Stimulated activated CD8-positive, alpha-beta memory T cell treated with anti-CD3 and anti-CD28 coated beads, Interleukin-4, amount 100 ng/mL, for 24 hours (primary cell): ENCODE data around the gene CD248.
"Not testable (repeated sequence)": the region's sequence is repeated elsewhere in the genome, so short reads cannot be mapped to it uniquely, and the experiment has no call there.

Experiments
- DNase-seq: peaks from one replicate; pipeline ENCODE4 v3.0.0-alpha.2; 2020; ENCODE audit warnings: low read depth

Gene CD248

GRCh38 chr11:66329165-66329673 lies 12.4 kb upstream of the CD248 start:
- DNase-seq = no peak

GRCh38 chr11:66328302-66329144 lies 11.7 kb upstream of the CD248 start:
- peak; percentile 67 for DNase-seq

- DNase-seq = no peak
Observed at GRCh38 chr11:66328031-66328301, 11.1 kb upstream of the CD248 start.

DNA sequence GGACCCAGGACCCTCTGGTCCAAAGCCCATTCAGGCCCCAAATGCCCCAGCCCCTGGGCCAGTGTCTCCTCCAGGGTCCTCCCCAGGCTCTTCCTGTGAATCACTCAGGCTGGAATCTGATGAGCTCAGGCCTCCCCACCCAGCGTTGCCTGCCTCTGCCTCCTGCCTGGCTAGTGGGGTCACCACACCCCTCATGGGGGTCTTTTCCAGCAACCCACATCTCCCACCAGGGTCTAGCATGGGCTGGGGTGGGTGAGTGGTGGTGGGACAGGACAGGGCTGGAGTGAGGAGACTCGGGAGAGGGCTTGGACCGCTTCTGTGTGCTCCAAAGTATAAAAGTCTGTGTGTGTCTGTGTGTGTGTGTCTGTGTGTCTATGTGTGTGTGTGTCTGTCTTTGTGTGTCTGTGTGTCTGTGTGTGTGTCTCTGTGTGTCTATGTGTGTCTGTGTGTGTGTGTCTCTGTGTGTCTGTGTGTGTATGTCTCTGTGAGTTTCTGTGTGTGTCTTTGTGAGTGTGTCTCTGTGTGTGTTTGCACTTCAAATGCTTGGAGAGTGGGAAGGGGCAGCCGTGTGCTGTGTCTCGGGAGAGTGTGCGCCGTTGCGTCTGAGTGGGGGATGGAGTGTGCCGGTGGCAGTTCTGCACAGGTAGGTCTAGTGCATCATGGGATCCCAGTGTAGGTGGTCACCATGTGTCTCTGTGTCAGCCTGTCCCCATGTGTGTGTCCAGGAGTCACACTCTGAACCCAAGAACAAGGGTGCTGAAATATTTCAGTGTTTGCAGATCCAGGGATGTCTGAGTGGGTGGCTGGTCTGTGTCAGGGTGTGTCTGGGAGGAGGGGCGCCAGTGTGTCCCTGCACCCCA lies 10.6 kb upstream of the CD248 start:
- DNase-seq = no peak

GRCh38 chr11:66326261-66327111 lies 9.6 kb upstream of the CD248 start:
- DNase-seq = no peak

GRCh38 chr11:66325263-66325671 lies 8.4 kb upstream of the CD248 start:
- no peak for DNase-seq

DNA sequence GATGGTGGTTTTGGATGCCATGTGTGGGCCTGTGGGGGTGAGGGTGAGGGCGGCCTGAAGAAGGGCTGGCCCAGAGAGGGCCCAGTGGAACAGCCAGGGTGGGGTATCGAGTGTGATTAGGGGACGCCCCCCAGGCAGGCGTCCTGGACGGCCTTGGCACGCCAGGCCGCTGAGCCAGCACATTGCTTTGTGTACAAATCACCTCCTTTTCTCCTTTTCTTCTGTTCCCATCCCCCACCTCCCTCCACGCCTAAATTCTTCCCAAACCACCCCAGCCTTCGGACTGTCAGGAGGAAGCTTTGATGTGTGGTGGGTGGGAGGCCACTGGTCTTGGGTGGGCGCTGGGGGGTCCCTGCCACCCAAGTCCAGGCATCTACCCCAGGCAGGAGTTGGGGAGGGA lies 7.8 kb upstream of the CD248 start:
- no peak for DNase-seq

DNA sequence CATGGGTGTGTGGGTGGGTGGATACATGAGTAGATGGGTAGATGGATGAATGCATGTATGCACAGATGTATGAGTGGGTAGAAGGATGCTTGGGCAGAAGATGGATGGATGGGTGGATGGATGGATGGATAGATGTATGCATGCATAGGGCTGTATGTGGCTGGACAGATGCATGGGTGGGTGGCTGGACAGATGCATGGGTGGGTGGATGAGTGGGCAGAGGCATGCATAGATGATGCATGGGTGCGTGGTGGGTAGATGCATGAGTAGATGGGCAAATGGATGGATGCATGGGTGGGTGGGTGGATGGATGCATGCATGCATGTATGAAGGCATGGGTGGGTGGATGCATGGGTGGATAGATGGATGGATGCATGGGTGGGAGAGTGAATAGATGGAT lies 6.8 kb upstream of the CD248 start:
- no peak for DNase-seq

DNA sequence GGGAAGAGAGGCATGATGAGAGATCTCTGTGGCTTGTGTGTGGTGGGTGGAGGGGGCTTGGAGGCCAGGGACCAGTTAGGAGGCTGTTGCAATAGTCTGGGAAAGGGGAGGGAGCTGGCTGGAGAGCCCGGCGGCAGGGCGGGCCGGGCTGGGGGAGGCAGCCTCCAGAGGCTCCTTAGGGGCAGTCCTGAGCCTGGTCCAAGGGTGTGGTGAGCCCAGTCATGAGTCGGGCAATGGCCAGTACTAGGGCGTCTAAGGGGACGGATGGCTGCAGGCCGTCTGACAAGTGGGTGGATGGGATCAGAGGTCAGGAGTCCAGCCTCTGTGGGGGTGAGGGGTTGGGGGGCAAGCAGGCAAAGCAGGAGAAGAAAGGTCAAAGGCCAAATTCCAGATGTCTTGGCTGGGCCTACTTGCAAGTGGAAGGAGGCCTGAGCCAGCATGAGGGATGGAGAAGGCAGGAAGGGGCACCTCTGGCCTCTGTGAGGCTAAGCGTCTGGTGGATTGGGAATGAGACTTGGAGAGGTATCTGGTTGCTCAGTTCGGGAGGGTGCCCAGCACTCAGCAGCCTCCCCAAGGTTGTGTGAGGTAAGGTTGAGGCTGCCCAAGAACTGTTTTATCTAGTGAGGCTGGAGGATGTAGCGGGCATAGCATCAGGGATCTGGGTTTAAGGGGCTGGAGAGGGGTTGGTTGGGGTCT lies 6.0 kb upstream of the CD248 start:
- DNase-seq = no peak

DNA sequence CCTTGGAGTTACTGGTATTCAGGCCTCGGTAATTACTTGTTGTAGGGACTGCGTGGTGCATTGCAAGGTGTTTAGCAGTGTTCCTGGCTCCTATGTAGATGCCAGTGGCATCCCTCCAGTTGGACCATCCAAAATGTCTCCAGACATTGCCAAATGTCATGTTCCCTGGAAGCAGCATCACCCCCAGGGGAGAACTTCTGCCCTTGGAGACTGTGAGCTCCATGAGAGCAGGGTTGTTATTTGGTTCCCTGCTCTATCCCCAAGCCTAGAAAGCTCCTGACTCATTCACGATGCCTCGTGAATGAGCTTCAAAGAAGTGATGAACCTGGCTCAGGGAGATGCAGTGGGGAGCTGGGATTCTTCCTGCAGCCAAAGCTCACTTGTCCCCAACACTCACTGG lies 4.8 kb upstream of the CD248 start:
- DNase-seq = no peak

DNA sequence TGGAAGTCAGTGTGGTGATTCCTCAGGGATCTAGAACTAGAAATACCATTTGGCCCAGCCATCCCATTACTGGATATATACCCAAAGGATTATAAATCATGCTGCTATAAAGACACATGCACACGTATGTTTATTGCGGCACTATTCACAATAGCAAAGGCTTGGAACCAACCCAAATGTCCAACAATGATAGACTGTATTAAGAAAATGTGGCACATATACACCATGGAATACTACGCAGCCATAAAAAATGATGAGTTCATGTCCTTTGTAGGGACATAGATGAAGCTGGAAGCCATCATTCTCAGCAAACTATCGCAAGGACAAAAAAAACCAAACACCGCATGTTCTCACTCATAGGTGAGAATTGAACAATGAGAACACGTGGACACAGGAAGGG lies 3.9 kb upstream of the CD248 start:
- not testable (repeated sequence) for DNase-seq

DNA sequence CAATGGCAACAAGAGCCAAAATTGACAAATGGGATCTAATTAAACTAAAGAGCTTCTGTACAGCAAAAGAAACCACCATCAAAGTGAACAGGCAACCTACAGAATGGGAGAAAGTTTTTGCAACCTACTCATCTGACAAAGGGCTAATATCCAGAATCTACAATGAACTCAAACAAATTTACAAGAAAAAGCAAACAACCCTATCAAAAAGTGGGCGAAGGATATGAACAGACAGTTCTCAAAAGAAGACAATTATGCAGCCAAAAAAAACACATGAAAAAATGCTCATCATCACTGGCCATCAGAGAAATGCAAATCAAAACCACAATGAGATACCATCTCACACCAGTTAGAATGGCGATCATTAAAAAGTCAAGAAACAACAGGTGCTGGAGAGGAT lies 3.4 kb upstream of the CD248 start:
- not testable (repeated sequence) for DNase-seq

DNA sequence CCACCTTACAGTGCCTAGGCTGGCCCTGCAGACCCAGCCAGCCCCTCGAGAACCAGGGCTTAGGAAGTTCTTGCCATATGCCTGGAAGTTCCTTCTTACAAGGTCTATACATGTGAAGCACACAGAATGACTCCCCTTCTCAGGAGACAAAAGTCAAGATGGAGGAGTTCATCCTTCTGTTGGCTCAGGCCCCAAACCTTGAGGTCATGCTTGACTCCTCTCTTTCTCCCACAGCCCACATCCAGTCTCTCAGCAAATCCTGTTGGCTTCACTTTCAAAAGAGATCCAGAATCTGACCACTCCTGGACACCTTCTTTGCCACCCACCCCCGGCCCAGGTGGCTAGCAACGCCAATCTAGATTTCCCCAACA lies 1.7 kb upstream of the CD248 start:
- no peak for DNase-seq

GRCh38 chr11:66317723-66318599 lies 1.1 kb upstream of the CD248 start:
- peak; percentile 42 for DNase-seq

DNA sequence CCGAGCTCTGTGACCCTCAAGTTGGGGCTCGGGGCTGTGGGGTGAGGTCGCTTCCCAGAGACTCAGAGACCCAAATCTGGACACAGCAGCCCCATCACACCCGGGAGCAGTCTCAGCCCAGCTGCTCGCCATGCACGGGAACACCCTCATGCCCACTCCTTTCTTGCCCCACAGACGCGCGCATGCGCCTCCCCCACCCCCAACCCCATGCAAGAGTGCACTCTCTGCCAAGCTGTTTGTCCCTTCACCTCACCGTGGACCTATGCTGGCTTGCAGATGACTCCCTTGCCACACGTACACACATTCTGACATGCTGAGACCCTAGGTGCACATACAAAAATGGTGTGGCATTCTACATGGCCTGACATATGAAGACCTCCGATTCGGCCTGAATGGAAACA lies 478 bp upstream of the CD248 start:
- DNase-seq = no peak

GRCh38 chr11:66315921-66316811 lies 678 bp downstream of the CD248 start:
- no peak for DNase-seq

GRCh38 chr11:66315498-66315885 lies 1.4 kb downstream of the CD248 start:
- no peak for DNase-seq

- no peak for DNase-seq
Observed at GRCh38 chr11:66314561-66315497, 2.0 kb downstream of the CD248 start.

- DNase-seq = no peak
Observed at GRCh38 chr11:66314186-66314501, 2.7 kb downstream of the CD248 start.
